Measurements from ENCODE around the gene OR1D5.
"Not testable (repeated sequence)": the region's sequence is repeated elsewhere in the genome, so short reads cannot be mapped to it uniquely, and the experiment has no call there.

The OR1D5 gene

GRCh38 chr17:3030852-3031470, 32.4 kb downstream of the OR1D5 start:
- not testable (repeated sequence) for DNase-seq

GRCh38 chr17:3030096-3030495, 33.3 kb downstream of the OR1D5 start:
- DNase-seq, result no peak

DNA sequence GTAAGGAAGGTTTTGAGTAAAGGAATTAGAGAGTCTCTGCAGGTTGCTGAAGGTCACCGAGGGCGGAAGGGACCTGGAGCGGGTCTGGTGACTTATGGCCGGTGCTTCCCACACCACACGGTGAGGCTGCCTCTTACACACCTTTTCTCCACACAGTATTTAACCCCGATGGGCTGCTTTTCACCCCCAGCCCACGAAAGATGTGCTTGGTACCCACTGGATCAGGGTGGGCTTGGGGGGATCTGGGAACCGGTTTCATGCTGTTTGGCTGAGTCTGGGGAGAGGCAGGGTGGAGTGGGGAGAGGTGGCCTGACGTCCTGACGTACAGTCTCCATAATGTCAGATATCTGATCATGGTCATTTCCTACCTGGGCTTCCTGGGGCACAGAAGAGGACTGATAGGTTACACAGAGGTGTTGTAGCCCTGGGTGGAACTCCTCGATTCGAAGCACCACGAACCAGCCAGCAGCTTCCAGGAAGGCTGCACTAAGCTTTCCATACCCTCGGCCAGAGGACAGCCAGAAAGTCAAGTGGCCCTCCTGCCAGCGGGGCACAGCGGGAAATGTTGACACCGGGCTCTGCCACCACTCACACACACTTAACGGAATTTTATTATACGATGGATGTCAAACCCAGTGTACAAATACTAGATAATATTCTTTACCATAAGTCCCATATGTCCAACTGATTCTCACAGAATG, 34.0 kb downstream of the OR1D5 start:
- no peak for DNase-seq

- no peak for DNase-seq
Observed at GRCh38 chr17:3027786-3028532, 35.4 kb downstream of the OR1D5 start.

GRCh38 chr17:3026856-3027751, 36.3 kb downstream of the OR1D5 start:
- DNase-seq, result no peak

DNA sequence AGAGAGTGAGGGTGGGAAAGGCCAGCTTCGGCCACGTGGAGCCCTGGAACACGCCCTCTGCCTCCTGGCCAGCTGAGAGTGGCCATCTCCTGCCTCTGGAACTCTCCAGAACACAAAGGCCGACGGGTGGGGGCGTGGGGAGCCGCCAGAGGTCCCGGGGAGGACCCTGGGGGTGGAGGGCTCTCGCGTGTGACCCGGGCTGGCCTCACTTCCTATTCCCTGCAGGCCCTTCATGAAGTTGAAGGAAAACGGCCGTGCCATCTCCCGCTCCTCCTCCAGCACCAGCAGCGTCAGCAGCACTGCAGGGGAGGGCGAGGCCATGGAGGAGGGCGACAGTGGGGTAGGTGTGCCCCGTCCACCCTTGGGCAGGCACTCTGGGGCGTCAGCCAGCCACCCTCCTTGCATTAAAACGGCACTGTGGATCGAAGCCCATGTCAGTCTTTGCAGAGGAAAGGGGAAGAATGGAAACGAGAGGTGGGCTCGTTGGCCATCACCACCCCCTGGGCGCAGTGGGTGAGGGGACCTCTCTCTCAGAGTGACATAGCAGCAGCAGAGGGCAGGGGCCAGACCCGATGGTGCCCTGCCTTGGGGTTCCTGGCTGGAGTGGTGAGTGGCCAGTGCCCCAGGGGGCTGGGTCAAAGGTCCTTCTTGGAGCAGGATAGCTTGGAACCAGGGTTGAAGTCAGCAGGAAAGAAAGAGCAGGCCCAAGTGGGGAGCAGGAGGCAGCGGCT, 37.1 kb downstream of the OR1D5 start:
- DNase-seq, result peak; percentile 28

GRCh38 chr17:3025421-3026124, 37.8 kb downstream of the OR1D5 start:
- DNase-seq, result peak; percentile 15

DNA sequence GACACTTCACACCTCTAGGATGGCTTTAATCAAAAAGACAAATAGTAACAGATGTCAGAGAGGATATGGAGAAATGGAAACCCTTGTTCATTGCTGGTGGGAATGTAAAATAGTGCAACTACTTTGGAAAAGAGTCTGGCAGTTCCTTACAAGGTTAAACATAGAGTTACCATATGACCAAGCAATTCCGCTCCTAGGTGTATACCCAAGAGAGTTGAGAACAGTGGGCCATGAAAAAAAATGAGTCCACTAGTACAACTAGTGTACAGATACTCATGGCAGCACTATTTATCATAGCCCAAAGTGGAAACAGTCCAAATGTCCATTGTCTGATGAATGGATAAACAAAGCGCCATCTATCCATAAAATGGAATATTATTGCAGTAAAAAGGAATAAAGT, 39.1 kb downstream of the OR1D5 start:
- DNase-seq, result no peak

- no peak for DNase-seq
Observed at GRCh38 chr17:3022197-3022596, 41.2 kb downstream of the OR1D5 start.

DNA sequence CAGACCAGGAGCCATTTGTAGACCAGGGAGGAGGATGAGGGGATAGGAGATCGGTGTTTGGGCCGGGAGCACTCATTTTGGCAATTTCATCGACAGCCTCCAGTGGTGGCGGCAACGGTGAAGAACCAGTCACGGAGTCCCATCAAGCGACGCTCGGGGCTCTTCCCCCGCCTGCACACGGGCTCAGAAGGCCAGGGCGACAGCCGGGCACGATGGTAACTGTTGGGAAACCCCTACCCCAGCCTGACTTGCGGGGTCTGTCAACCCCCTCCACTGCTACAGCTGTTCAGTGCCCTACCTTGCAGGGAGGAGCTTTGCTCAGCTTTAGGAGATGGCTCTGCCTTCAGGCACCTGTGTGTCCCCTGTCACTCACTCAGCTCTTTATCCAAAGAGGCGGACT, 43.0 kb downstream of the OR1D5 start:
- DNase-seq, result no peak

GRCh38 chr17:3019761-3020160, 43.6 kb downstream of the OR1D5 start:
- no peak for DNase-seq

DNA sequence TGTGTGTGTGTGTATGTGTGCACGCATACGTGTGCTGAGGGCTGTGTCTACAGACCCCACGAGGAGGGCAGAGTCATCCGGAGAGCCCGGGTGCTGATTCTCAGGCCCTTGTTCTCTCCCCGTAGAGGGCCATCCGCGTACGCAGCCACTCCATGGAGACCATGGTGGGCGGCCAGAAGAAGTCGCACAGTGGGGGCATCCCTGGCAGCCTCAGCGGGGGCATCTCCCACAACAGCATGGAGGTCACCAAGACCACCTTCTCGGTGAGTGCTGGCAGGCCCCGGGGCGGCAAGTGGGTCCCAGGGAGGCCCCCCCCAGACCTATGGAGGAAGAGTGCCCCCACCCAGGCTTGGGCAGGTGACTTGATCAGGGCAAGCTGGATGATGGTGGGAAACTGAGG, 45.5 kb downstream of the OR1D5 start:
- no peak for DNase-seq

GRCh38 chr17:3015890-3016289, 47.5 kb downstream of the OR1D5 start:
- no peak for DNase-seq

DNA sequence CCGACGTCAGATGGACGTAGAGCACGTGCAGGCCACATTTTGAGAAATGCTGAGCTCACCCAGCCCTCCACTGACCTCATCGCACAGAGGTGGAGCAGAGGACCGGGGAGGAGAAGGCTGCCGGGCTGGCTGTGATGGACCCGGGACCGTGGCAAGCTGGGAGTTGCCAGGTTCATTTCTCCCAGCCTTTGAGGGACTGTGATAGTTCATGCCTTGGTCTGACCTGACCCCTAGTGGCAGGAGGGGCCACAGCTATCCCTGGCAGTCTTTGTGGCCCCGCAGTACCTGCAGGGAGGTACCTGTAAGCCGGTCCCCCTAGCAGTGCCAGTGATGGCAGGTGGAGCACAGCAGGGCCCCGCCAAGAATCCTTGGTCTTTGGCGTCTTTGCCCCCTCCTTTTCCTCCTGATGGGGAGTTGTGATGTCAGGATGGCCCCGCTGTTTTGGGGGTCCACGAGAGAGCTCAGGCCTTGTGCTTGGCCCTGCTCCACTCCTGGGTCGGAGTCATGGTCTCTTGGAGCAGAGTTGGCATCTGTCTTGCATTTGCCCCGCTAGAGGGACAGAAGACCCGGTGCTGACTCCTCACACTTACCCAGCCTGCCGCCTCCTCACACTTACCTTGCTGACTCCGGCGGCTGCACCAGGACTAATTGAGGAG, 50.4 kb downstream of the OR1D5 start:
- DNase-seq, result peak; percentile 72
